ENCODE data around the gene OMA1.

DNA sequence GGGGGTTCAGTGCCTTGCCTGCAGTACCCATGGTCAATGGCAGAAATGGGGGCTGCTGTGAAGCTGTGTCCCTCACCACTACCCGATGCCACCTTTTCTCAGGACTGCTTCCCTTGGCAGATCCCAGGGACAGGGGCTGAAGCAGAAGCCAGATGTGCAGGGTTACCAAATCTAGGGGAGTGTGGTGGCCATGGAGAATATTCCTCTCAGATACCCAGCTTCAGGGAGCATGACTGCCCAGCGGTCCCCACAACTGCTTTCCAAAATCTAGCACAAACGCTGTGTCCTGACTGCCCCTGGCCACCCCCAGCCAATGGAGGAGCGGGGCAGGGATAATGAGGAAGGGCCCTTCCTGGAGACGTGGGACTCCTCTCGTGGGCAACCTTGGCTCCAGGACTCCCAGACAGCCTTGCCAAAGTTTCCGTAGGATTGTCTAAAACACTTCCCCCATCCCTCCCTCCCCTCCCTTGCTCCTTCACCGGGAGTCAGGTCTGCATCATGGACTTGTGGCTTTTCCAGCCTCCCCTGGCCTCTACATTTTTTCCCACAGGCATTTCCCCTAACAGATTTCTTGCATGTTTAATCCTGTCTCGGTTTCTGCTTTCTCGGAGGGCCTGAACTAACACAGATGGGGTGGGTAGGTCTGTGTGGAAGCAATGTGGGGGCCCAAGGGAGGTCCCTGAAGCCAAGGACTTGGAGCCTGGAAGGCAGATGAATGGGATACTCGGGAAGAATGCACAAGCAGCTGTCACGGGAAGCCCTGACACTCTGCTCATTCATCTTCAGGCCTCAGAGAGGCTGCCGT, 80.5 kb downstream of the OMA1 start:
- TF ChIP-seq, protein P1, sequence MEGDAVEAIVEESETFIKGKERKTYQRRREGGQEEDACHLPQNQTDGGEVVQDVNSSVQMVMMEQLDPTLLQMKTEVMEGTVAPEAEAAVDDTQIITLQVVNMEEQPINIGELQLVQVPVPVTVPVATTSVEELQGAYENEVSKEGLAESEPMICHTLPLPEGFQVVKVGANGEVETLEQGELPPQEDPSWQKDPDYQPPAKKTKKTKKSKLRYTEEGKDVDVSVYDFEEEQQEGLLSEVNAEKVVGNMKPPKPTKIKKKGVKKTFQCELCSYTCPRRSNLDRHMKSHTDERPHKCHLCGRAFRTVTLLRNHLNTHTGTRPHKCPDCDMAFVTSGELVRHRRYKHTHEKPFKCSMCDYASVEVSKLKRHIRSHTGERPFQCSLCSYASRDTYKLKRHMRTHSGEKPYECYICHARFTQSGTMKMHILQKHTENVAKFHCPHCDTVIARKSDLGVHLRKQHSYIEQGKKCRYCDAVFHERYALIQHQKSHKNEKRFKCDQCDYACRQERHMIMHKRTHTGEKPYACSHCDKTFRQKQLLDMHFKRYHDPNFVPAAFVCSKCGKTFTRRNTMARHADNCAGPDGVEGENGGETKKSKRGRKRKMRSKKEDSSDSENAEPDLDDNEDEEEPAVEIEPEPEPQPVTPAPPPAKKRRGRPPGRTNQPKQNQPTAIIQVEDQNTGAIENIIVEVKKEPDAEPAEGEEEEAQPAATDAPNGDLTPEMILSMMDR (IDR thresholded peaks at IDR 0.05): no peak
- TF ChIP-seq POLR2A (IDR thresholded peaks at IDR 0.05): no peak

All from thyroid gland (tissue), 4 donors.